ENCODE measurements around the gene BDNF. TPM values are rescaled to one million over a fixed set of nuclear protein-coding genes. Genes with fewer than 3 reads are reported as not detected.

BDNF gene
- total and polyA plus RNA-seq, 2 experiments from 2014 or later: 5.1 to 5.2 TPM

- Mint-ChIP-seq H3K27me3 (ENCODE audit: insufficient read depth, low read depth, poor library complexity) (peaks cover 4% of the 10 kb centered on the region), H3K36me3 (ENCODE audit: low read depth) (no peaks in the 10 kb centered on the region), H3K4me1 (peaks cover 42% of the 10 kb centered on the region), H3K9me3 (no peaks in the 10 kb centered on the region), H3K27ac (no peak overlapping the region), H3K4me3 (no peak overlapping the region)
- no peak overlapping the region for H3K4me3 ChIP-seq
- H3K79me2 ChIP-seq (replicated peaks; ENCODE audit: insufficient read depth): no peaks in the 10 kb centered on the region
- H3K4me2 ChIP-seq: no peak overlapping the region
- no peak overlapping the region for H2AFZ ChIP-seq
- H4K20me1 ChIP-seq (replicated peaks; ENCODE audit: insufficient read depth): no peaks in the 10 kb centered on the region
- no peaks in the 10 kb centered on the region for H3K27me3 ChIP-seq (ENCODE audit: insufficient read depth)
- DNase-seq (ENCODE audit: low spot score) (no peak), ATAC-seq (no peak)
- no peaks in the 10 kb centered on the region for H3K36me3 ChIP-seq (ENCODE audit: insufficient read depth)
- 0 out of 2 replicates have a peak, but pooled peaks cover 5% of the 10 kb centered on the region for H3F3A ChIP-seq (replicated peaks; ENCODE audit: low read depth)
- no peak overlapping the region for H3K27ac ChIP-seq (ENCODE audit: low read depth)
- no peaks in the 10 kb centered on the region; the same call in 1 of the 2 replicates for H3K9me2 ChIP-seq (ENCODE audit: insufficient read depth)
- TF ChIP-seq STAT1 (IDR thresholded peaks at IDR 0.05; ENCODE audit: unreplicated experiment) (no peak), ZNF331 (CRISPR knock-in tag; IDR thresholded peaks at IDR 0.05; ENCODE audit: low read depth) (no peak), NANOG (IDR thresholded peaks at IDR 0.05; ENCODE audit: borderline replicate concordance) (no peak), REST (IDR thresholded peaks at IDR 0.05; ENCODE audit: unreplicated experiment) (no peak), POLR2AphosphoS5 (IDR thresholded peaks at IDR 0.05; ENCODE audit: low read depth) (no peak), EZH2 (IDR thresholded peaks at IDR 0.05; ENCODE audit: low read depth, unreplicated experiment) (no peak), ETS1 (IDR thresholded peaks at IDR 0.05) (no peak), ZNF462 (CRISPR knock-in tag; IDR thresholded peaks at IDR 0.05) (no peak), JUNB (IDR thresholded peaks at IDR 0.05; ENCODE audit: unreplicated experiment) (no peak), CREB1 (CRISPR knock-in tag; IDR thresholded peaks at IDR 0.05; ENCODE audit: low read depth) (no peak), CTCF (conservative IDR thresholded peaks at IDR 0.05; ENCODE audit: low read depth in 2 of 2) (no peak), ZNF114 (CRISPR knock-in tag; IDR thresholded peaks at IDR 0.05) (no peak)
- peaks cover 24% of the 10 kb centered on the region for H3K4me1 ChIP-seq (ENCODE audit: insufficient read depth)
Observed at GRCh38 chr11:27648840-27649239, 51.4 kb downstream of the BDNF start.

All from GM23338 (cell line).